HG03139 (cell line): ENCODE measurements around the gene MKRN2OS.
"Not testable (repeated sequence)": the region's sequence is repeated elsewhere in the genome, so short reads cannot be mapped to it uniquely, and the experiment has no call there.

Experiments used
- ATAC-seq: cut with Tn5 transposase; IDR thresholded peaks from one replicate; pipeline ENCODE4 v1.9.1; 2021; ENCODE audit not compliant: unreplicated experiment

Gene MKRN2OS

DNA sequence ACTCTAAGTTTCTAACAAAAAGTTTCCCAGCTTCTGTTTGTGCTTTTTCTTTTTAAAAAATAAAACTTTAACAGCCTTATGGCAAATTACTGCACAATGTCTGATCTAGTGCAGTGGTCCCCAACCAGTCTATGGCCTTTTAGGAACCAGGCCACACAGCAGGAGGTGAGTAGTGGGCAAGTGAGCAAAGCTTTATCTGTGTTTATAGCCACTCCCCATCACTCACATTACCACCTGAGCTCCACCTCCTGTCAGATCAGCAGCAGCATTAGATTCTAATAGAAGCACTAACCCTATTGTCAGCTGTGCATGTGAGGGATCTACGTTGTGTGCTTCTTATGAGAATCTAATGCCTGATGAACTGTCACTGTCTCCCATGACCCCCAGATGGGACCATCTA is 17.2 kb upstream of the MKRN2OS start:
- ATAC-seq: no peak

DNA sequence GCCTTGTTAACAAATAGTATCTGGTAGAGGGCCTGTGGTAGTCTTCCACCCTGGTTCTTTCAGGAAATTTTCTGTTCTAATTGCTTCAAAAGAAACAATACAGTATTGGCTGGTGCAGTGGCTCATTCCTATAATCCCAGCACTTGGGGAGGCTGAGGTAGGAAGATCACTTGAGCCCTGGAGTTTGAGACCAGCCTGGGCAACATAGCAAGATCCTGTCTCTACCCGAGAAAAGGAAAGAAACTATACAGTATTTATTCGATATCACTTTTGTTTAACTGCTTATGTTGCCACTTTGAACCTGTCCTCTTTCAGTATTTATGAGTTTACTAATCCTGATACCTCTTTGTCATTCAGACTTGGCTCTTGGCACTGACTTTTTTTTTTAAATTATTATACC is 16.1 kb upstream of the MKRN2OS start:
- no peak for ATAC-seq

DNA sequence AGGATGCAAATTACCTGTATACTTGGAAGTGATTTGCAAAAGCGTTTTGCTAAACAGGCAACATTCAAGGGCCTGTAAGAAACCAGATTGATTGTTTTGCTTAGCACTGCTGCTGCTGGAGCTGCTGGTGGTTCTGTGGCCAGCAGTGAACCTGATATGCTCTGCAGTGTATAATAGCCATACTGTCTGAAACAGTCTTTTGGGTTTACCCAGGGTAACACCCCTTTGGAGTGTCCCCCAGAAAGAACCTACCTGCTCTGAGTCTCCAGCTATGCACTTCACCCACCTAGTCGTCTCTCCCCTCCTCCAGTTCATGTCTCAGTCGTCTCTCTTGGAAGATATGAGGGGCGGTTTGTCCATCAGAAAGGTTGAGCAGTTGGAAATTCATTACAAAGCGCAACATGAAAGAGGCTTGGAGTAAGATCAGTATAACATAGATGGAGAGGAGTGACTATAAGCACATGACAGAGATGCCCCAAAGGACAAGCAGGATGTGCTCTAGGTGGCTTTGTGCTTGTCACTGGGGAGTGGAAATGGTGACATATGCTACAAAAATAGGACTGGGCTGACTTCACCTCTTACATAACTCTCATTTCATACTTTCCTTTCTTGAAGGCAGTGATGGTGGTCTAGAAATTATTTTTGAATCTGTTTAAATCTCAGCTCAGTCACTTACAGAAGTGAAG is 15.3 kb upstream of the MKRN2OS start:
- ATAC-seq: no peak

DNA sequence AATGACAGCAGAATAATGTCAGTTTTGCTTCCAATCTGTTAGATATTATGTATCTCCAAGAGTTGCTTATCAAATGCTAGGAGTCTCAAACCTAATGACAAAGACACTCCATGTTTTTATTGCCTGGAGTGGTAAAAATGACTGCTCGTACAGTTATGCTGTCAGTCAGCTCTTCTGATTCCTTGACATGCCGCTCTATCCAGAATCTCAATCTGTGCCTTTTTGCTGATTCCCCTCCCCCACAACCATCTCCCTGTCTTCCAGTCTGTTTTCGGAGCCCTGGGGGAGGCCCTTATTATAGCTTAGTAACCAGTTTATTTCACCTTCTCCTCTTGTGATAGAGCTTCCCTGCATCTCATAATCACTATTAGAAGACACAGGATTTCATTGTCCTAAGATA is 14.2 kb upstream of the MKRN2OS start:
- no peak for ATAC-seq

DNA sequence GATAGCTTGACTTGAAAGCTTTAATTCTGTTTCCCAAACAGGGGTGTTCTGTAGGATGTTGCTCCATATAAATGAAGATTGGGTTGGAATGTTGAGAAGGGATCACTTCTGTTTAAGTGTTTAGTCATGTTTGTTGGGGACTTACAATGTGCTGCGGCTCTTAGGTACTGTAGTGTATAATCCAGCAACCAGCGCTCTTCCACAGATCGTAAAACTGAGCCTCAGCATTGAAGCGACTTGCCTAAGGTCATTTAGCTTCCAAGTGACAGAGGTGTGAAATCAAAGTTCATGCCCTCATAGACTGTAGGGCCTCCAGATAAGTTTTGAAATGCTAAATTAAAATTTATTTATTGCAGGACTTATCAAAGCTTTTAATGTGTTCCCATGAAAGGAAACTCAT is 13.4 kb upstream of the MKRN2OS start:
- no peak for ATAC-seq

DNA sequence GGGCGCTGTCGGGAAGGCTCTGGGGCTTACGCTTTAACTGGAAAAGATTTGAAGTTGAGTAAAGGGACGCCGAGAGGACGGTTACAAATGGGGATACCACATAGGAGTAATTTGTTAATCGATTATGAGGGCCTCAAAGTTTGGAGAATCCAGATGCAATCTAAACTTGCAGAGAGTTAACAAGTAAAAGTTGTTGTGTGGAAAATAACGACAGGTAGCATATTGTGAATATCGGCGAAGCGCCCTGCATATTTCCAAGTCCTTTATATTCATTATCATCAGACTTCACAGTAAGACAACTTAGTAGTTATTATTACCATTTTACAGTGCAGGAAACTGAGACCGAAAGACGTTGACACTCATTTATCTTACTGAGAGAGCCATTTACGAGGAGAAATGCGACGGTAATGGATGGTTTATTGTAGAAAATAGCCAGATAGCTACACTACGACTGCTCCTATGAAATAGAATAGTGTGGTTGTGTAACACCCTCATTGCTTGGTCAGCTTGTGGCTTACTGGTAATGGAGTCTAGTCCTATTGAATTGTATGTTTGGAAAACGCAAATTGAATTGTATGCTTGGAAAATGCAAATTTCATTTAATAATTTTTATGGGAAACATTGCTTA is 12.3 kb upstream of the MKRN2OS start:
- no peak for ATAC-seq

DNA sequence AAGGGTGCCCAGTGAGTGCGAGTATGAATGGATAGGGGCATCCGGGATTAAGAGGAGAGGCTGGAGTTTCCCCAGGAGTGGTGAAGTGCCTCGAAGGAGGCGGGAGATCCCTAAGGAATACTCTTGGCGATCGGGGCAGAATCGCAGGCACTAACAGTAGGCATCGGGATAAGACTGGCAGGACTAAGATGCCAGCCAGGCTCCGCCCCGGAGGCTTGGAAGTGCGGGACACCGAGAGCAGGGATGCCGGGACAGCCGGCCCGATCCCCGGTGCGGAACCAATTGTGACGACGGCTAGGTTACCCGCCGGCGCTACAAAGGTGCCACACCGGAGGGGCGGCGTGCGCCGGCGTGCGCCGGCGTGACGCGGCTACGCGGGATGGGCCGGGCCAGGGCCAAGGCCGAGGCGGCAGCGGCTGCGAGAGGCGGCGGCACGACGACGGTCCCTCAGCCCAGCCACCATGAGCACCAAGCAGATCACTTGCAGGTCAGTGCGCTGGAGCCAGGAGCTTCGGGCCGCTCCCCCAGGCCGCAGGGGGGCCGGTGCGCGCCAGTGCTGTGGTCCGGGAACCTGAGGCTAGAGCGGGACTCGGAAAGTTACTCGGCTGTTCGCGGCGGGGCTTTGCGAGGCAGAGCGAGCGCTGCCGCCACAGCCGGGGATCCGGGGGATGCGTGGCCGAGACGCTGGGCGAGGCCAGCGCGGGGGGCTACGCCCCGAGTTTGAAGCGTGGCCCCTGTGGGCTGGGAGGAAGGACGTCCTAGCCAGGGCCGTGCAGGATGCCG is 11.6 kb upstream of the MKRN2OS start, which contains the start of gene MKRN2:
Gene MKRN2 (plus strand): TSS at position 398 of the 783 bp plus-strand sequence. CDS start 64 bp downstream, at position 462.
- peak; percentile 85 for ATAC-seq

DNA sequence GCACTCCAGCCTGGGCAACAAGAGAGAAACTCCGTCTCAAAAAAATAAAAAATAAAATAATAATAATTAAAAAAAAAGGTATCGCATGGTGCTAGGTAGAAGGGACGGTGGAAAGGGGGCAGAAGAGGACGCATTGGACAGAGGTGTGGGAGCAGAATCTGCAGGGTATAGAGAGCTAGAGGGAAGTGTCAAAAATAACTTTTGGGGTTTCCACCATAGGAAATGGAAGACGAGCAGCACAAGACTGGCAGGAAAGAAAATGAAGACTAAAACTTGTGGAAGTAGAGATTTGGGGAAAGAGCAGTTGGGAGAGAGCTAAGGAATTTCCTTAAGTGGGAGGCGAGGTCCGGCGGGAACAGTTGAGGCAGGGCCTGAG is 11.0 kb upstream of the MKRN2OS start:
- ATAC-seq: no peak

DNA sequence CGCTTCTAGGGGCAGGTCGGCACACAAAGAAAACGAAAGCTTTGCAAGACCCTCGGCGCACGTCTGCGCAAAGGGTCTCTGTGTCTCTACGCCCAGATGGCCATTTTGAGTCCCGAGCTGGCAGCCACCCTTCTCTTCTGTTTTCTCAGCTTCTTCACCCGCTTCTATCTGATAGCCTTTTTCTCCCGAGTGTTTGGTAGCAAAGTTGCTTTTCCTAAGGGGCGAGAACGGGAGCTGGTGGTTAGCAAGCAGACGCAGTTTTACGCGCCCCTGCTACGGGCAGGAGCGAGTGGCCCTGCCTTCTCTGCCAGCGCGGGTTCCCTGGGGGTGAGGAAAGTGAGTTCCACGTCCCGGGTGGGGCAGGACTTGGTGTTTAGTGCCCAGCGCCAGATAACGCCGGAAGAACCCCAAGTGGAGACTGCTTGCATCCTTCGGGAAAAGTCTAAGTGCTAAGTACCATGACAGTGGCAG is 8.7 kb upstream of the MKRN2OS start:
- no peak for ATAC-seq

DNA sequence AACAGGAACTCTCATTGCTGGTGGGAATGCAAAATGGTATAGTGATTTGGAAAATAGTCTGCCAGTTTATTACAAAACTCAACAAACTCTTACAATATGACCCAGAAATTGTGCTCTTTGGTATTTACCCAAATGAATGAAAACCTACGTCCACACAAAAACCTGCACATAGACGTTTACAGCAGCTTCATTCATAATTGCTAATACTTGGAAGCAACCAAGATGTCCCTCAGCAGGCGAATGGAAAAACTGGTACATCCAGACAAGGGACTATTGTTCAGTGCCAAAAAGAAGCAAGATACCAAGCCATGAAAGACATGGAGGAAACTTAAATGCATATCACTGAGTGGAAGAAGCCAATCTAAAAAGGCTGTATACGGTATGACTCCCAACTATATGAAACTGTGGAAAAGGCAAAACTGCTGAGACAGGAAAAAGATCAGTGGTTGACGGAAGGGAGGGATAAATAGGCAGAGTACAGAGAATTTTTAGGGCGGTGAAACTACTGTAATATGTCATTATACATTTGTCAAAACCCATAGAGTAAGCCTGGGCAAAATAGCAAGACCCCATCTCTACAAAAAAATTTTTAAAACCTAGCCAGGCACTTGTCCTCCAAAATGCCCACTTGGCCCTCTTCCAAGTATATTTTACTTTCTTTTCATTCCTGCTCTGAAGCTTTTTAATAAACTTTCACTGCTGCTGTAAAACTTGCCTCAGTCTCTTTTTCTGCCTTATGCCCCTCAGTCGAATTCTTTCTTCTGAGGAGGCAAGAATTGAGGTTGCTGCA is 4.9 kb upstream of the MKRN2OS start:
- no peak for ATAC-seq

DNA sequence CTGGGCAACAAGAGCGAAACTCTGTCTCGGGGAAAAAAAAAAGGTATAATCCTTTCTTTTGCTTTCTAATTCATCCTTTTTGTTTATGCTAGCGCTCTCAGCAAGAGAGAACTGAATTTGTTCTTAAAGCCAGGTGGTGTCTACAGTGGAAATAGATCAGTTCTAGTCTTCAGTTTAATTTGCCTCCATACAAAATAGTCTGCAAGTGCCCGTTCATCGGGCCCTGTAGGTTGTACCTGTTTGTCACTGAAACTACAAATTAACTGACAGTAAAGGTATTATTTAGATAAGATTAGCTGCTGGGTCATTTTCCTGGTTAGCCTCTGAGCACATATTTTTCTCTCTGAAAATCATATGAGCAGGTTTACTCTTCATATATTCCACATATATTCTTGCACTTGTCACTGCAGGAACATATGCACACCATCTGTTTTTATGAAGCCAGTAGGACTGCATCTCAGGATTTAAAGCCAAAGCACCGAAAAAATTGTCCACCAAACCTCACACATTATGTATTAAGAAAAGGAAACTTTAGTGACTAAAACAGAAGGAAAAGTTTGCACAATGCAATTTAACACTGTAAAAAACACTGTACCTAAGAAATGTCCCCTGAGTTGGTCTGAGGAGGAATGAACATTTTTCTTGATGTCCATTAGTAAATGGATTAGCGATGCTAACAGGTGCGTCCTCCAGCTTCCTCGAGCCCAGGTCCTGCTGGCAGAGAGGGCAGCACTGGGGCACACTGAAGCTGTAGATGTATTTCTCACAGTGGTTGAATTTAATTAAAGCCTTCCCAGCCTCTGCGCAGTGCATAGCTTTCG is 437 bp downstream of the MKRN2OS start:
- no peak for ATAC-seq

DNA sequence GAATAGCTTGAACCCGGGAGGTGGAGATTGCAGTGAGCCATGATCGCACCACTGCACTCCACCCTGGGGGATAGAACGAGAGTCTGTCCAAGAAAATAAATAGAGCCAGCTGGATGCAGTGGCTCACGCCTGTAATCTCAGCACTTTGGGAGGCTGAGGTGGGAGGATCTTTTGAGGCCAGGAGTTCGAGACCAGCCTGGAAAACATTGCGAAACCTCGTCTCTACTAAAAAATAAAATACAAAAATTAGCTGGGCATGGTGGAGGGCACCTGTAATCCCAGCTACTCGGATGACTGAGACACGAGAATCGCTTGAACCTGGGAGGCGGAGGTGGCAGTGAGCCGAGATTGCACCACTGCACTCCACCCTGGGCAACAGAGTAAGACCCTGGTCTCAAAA is 1.8 kb downstream of the MKRN2OS start:
- ATAC-seq: not testable (repeated sequence)

DNA sequence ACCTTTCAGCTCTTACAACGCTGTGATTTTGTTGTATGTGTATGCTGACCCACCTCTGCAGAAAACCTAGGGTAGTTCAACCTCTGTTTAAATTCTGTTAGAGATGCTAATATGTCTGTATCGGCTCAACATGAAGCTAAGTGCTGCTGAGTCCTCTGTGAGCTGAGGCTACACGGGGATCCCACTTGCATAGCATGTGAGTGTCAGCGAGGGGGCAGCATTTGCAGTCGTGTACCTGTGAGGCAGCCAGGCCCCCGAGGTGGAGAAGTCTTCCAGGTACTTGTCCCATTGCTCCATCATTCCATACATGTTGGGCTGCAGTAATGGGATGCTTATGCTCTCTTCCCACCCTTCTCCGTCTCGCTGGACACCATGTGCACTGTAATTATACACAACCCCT is 3.7 kb downstream of the MKRN2OS start:
- no peak for ATAC-seq

DNA sequence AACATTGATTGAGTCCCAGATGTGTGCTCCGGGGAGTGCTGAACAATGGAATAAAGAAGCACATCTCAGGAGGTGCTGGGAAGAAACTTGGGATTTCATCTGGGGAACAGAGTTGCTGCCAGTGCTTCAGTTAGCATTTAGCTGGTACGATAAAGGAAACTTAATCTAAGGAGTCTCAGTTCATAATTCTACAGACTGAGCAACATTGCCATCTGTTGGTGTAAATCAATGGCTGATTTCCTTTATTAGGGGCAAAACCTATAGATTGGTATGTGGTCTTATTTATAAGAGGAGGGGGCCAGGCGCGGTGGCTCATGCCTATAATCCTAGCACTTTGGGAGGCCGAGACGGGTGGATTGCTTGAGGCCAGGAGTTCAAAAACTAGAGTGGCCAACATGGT is 8.9 kb downstream of the MKRN2OS start:
- ATAC-seq: no peak

DNA sequence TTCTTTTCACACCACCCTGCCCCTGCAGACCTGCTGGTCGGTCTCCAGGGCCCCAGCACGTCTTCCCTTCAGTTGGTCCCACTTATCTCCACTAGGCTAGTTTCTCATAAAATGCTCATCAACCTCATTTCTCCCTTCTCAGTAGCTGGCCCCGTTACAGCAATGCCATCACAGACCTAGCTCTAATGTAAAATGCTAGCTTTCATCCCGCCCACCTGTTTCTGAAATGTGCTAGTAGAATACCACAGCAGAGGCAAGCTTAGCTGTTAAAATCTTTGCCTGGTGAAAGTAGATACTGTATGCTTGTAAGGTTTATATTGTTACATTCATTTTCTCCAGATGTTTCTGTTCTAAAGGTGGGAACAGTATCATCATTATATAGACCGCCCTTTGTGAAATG is 13.1 kb downstream of the MKRN2OS start:
- ATAC-seq: no peak

DNA sequence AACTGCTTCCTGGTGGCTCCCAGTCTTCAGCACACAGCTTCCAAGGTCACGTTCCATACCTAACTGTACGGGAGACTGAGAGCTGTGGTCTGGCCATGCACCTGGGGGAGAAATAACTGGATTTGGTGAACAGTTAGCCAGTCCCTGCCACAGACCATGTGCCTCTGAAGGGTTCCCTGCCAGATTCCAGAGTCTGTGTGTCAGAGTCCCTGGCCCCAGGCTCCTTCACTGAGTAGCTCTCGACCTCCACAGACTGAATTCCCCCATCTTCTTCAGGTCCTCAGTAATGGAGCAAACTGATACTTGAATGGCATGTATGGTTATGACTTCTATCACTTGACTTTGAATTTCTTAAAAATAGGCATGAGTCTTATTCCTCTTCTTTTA is 17.5 kb downstream of the MKRN2OS start:
- no peak for ATAC-seq

DNA sequence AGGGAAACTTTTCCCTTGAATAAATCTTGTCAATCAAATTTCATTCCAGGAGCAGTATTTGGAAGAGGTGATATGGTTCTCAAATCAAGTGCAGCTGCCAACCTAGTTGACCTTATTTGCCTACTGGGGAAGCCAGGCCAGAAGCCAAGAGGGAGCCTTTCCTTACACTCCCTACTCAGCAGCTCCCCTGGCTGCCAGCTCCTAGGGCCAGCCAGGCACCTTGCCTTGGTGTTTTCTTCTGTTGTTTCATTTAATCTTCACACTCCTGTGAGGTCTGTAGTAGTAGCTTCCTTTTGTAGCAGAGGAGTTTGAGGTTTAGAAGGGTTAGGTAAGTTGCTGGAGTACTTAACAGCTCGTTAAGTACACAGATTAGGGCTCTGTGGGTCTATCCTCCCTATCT is 22.6 kb downstream of the MKRN2OS start:
- no peak for ATAC-seq

DNA sequence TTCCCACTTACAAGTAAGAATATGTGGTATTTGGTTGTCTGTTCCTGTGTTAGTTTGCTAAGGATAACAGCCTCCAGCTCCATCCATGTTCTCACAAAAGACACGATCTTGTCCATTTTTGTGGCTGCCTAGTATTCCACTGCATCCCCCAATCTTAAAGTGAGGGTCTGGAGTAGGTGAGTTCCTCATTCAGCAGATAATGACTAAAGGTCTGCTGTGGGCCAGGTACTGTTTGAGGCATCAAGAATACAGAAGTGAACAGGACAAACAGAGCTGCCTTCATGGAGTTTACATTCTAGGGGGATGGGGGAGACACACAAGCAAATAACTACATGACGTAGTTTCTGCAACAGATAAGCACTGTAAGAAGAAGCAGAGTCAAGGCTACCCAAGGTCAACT is 24.3 kb downstream of the MKRN2OS start:
- ATAC-seq: no peak

DNA sequence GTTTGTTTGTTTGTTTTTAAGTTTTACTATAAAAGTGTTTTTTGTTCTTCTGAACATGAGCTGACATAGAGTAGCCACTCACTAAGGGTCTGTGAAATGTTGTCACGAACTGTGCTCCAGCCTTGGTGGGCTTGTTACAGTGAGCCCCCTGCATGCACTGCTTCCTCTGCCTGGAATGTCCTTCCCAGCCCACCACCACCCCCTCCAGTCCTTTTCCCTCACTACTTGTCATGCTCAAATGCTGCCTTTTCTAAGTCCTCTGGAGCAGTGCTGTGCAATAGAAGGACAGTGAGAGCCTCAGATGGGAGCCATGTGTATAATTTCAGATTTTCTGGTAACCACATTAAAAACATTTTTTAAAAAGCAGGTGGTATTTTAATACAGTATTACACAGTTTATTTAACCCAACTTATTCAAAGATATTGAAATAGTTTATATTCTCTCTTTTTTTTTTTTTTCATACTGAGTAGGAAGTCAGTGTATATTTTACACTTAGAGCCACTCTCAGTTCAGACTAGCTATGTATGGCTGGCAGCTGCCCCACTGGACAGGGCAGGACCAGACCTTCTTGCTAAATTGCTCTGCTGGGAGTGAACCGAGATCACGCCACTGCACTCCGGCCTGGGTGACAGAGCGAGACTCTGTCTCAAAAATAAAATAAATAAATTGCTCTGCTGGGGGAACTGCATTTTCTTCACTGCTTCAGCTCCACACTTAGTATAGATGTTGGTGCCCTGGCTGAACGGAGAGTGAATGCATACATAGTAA is 26.9 kb downstream of the MKRN2OS start:
- no peak for ATAC-seq

DNA sequence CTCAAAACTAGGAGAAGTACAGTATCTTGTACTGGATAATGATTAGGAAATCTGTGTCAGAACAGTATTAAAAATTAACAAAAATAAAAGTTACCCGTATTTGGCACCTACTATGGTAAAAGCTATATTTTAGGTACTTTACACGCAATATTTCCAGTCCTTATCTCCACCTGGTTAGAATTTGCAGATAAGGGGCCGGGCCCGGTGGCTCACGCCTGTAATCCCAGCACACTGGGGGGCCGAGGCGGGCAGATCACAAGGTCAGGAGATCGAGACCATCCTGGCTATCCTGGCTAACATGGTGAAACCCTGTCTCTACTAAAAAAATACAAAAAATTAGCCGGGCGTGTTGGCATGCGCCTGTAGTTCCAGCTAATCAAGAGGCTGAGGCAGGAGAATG is 28.4 kb downstream of the MKRN2OS start:
- ATAC-seq: no peak
